Naive thymus-derived CD4-positive, alpha-beta T cell (primary cell): ENCODE results near the gene FNDC3B. TPM values are rescaled to one million over a fixed set of nuclear protein-coding genes. Genes with fewer than 3 reads are reported as not detected.
A peak's percentile ranks its signal among the peaks of the same experiment; 100 is the strongest.

ENCODE experiments used
- ATAC-seq: fragments of 150-1000 bp; cut with Tn5 transposase; 2 replicates; pipeline ENCODE4 v1.10.0; 2021; ENCODE audit warnings: mild to moderate bottlenecking, moderate library complexity
- CTCF ChIA-PET: fragments of 350-600 bp; sonication (Branson Sonifier 250); formaldehyde crosslinking; loops from one replicate; lab custom pipeline; 2021; ENCODE audit warnings: antibody characterized with exemption; lab: Charles Lee
- POLR2A ChIA-PET: fragments of 350-600 bp; sonication (Branson Sonifier 250); formaldehyde crosslinking; loops from one replicate; lab custom pipeline; 2021; ENCODE audit warnings: antibody characterized with exemption, inconsistent platforms; lab: Charles Lee
- DNase-seq, 9 donors: peaks; one replicate each; pipeline versions ENCODE4 v3.0.0 to v3.0.0-alpha.2; 2020 to 2022; ENCODE audit warnings: mixed read lengths in 1 of 9
- H3K27ac ChIP-seq: one replicate; pipeline ENCODE4 v1.7.0; 2013; ENCODE audit warnings: mild to moderate bottlenecking, low read depth, low read length, moderate library complexity
- H3K27me3 ChIP-seq, 2 donors: one replicate each; pipeline ENCODE4 v1.7.0; 2013; ENCODE audit warnings: low read length in 2 of 2, mild to moderate bottlenecking in 2 of 2, moderate library complexity in 2 of 2; ENCODE audit not compliant: control insufficient read depth in 2 of 2, insufficient read depth in 2 of 2
- H3K36me3 ChIP-seq, 3 experiments: 1 replicate in 2 of 3; 2 replicates in 1 of 3; pipeline ENCODE4 v1.7.0; 2013; ENCODE audit warnings: low read length in 3 of 3, mild to moderate bottlenecking in 3 of 3, moderate library complexity in 1 of 3; ENCODE audit not compliant: insufficient read depth in 3 of 3, control insufficient read depth in 2 of 3
- H3K4me1 ChIP-seq, 2 donors: one replicate each; pipeline ENCODE4 v1.7.0; 2013; ENCODE audit warnings: low read length in 2 of 2, mild to moderate bottlenecking in 2 of 2, moderate library complexity in 1 of 2; ENCODE audit not compliant: control insufficient read depth in 2 of 2, insufficient read depth in 2 of 2
- H3K4me3 ChIP-seq: 2 replicates; pipeline ENCODE4 v1.7.0; 2013; ENCODE audit warnings: mild to moderate bottlenecking, low read length
- H3K9me3 ChIP-seq, 3 experiments: 1 replicate in 2 of 3; 2 replicates in 1 of 3; pipeline ENCODE4 v1.7.0; 2013; ENCODE audit warnings: low read length in 3 of 3; ENCODE audit not compliant: control insufficient read depth in 2 of 3
- H3K27ac Mint-ChIP-seq, 9 donors: one replicate each; pipeline ENCODE4 v1.8.0; 2020 to 2022; ENCODE audit warnings: mixed read lengths in 9 of 9, mild to moderate bottlenecking in 8 of 9, moderate library complexity in 5 of 9, inconsistent platforms in 2 of 9
- H3K27me3 Mint-ChIP-seq, 5 donors: one replicate each; pipeline ENCODE4 v1.8.0; 2021 to 2022; ENCODE audit warnings: mixed read lengths in 5 of 5, mild to moderate bottlenecking in 1 of 5
- H3K36me3 Mint-ChIP-seq, 5 donors: one replicate each; pipeline ENCODE4 v1.8.0; 2020 to 2022; ENCODE audit warnings: mixed read lengths in 5 of 5, mild to moderate bottlenecking in 3 of 5, inconsistent platforms in 1 of 5
- H3K4me1 Mint-ChIP-seq, 7 donors: one replicate each; pipeline ENCODE4 v1.8.0; 2020 to 2022; ENCODE audit warnings: mixed read lengths in 7 of 7, mild to moderate bottlenecking in 3 of 7, inconsistent platforms in 1 of 7
- H3K4me3 Mint-ChIP-seq, 10 donors: one replicate each; pipeline ENCODE4 v1.8.0; 2020 to 2022; ENCODE audit warnings: mild to moderate bottlenecking in 10 of 10, mixed read lengths in 10 of 10, moderate library complexity in 6 of 10, inconsistent platforms in 2 of 10
- H3K9me3 Mint-ChIP-seq, 11 donors: one replicate each; pipeline ENCODE4 v1.8.0; 2020 to 2022; ENCODE audit warnings: mixed read lengths in 11 of 11, mild to moderate bottlenecking in 4 of 11, inconsistent platforms in 1 of 11, moderate library complexity in 1 of 11
- intact Hi-C, 2 donors: fragments of 100-400 bp; cut with micrococcal nuclease; formaldehyde crosslinking; loops; one replicate each; pipeline ENCODE4 v1.15.1; 2023
- polyA plus RNA-seq, 2 donors: library from polyadenylated mRNA; unstranded; fragments of 300-500 nt; fragmentation: Illumina TruSeq; gene quantifications; one replicate each; pipeline ENCODE4 v1.2.3, GENCODE V29; 2021
- total RNA-seq, 6 experiments: library from RNA in 5 of 6; stranded (reverse) in 5 of 6; gene quantifications; 1 replicate in 5 of 6; 2 replicates in 1 of 6; pipeline ENCODE4 v1.2.3 and lab custom pipeline; 2021 to 2026

The FNDC3B gene
- total and polyA plus RNA-seq, 7 experiments from 2014 or later, result 8.6 to 78.6 (median 25.6) TPM

DNA sequence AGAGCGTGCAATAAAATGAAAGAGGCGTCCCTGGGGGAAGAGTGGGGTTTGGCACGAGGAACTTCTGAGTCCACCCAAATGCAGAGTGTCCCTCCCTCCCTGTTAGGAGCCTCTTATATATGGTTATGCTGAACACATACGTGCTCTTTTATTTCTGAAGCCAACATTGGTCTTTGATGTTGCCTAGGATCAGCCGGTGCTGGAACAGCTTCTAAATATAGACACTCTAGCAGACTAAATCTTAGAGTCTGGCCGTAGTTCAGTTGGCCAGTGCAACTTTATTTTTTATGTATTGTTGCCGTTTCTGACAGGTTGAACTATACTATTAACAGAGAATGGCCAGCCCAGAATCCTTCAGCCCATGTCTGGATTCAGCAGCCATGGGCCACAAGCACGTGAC, 280.2 kb downstream of the FNDC3B start:
- DNase-seq, result no peak
- H3K27me3 ChIP-seq, result no peaks in the 10 kb centered on the region
- H3K27ac Mint-ChIP-seq, result peak overlapping the region in 3 of 9 donors; percentile 30 to 67 (median 59)
- no peak overlapping the region for H3K4me3 ChIP-seq
- peaks cover 0 to 45% (median 12%) of the 10 kb centered on the region in 5 donors for H3K36me3 Mint-ChIP-seq
- H3K9me3 Mint-ChIP-seq, result peaks cover 0 to 1% (median 0%) of the 10 kb centered on the region in 11 donors
- peaks cover 0 to 12% (median 0%) of the 10 kb centered on the region in 3 experiments for H3K36me3 ChIP-seq
- intact Hi-C loops, result no loop called here
- H3K27me3 Mint-ChIP-seq, result no peaks in the 10 kb centered on the region
- ChIA-PET POLR2A (no interaction called here), CTCF (interaction anchor here (2.1 kb wide), 1 partner anchor 13 kb away, joined by 8 read pairs; no protein-coding TSS in a partner anchor)
- no peak overlapping the region for H3K4me3 Mint-ChIP-seq
- H3K9me3 ChIP-seq, result no peaks in the 10 kb centered on the region
- no peak overlapping the region for H3K27ac ChIP-seq
- peaks cover 0 to 29% (median 0%) of the 10 kb centered on the region in 7 donors for H3K4me1 Mint-ChIP-seq
- ATAC-seq, result no peak
- no peaks in the 10 kb centered on the region for H3K4me1 ChIP-seq

DNA sequence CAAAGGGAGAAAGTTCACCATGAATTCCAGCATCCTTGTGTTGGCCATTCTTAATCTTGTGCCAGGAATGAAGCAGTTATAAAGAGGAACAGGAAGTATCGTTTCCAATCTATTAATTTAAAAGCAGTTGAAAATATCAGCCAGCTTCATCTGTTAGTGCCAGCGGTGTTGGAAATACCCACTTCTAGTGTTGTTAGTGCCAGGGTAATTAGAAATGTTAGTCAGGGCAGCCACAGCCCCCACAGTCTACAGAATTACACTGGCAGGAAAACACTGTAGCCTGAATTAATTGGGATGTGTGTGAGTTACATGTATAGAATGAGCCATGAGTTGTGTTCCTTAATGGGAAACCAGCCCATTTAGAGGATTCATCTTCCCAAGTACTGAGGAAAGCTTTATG, 281.1 kb downstream of the FNDC3B start:
- ATAC-seq (no peak), DNase-seq (no peak)
- Histone ChIP-seq H3K36me3 (peaks cover 0 to 17% (median 0%) of the 10 kb centered on the region in 3 experiments), H3K4me1 (no peaks in the 10 kb centered on the region), H3K4me3 (no peak overlapping the region), H3K27ac (no peak overlapping the region), H3K27me3 (no peaks in the 10 kb centered on the region), H3K9me3 (no peaks in the 10 kb centered on the region)
- no peaks in the 10 kb centered on the region for H3K27me3 Mint-ChIP-seq
- peaks cover 4 to 48% (median 15%) of the 10 kb centered on the region in 5 donors for H3K36me3 Mint-ChIP-seq
- H3K9me3 Mint-ChIP-seq, result peaks cover 0 to 1% (median 0%) of the 10 kb centered on the region in 11 donors
- ChIA-PET CTCF (no interaction called here), POLR2A (no interaction called here)
- no peak overlapping the region for H3K4me3 Mint-ChIP-seq
- H3K27ac Mint-ChIP-seq, result no peak overlapping the region
- peaks cover 0 to 26% (median 0%) of the 10 kb centered on the region in 7 donors for H3K4me1 Mint-ChIP-seq
- intact Hi-C loops, result no loop called here

DNA sequence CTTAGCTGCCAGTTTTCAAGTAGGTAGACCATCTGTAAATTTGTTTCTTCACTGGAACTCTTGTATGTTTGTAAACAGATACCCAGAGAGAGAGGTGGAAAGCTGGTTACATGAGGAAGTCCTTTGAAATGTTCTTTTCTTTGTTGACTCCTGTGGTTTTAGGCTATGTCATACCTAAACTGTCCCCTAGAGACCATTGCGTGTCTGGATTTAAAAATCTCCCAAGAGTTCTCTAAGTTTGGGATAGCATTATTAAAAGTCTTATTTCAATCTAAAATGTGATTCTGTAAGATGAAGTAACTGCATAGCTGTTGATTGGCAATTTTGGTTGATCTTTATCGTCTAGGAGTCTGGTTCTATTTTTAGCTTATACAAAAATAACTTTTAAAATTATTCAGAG, 281.7 kb downstream of the FNDC3B start:
- no peak for ATAC-seq
- peaks cover 0 to 23% (median 0%) of the 10 kb centered on the region in 7 donors for H3K4me1 Mint-ChIP-seq
- peaks cover 0 to 1% (median 0%) of the 10 kb centered on the region in 11 donors for H3K9me3 Mint-ChIP-seq
- ChIA-PET CTCF (no interaction called here), POLR2A (no interaction called here)
- Histone ChIP-seq H3K9me3 (no peaks in the 10 kb centered on the region), H3K27me3 (no peaks in the 10 kb centered on the region), H3K4me3 (no peak overlapping the region), H3K27ac (no peak overlapping the region), H3K36me3 (peaks cover 0 to 17% (median 0%) of the 10 kb centered on the region in 3 experiments), H3K4me1 (no peaks in the 10 kb centered on the region)
- no peak for DNase-seq
- intact Hi-C loops, result no loop called here
- H3K27ac Mint-ChIP-seq, result peak overlapping the region in 1 of 9 donors; percentile 12
- H3K4me3 Mint-ChIP-seq, result no peak overlapping the region
- H3K27me3 Mint-ChIP-seq, result no peaks in the 10 kb centered on the region
- H3K36me3 Mint-ChIP-seq, result peaks cover 6 to 49% (median 15%) of the 10 kb centered on the region in 5 donors

DNA sequence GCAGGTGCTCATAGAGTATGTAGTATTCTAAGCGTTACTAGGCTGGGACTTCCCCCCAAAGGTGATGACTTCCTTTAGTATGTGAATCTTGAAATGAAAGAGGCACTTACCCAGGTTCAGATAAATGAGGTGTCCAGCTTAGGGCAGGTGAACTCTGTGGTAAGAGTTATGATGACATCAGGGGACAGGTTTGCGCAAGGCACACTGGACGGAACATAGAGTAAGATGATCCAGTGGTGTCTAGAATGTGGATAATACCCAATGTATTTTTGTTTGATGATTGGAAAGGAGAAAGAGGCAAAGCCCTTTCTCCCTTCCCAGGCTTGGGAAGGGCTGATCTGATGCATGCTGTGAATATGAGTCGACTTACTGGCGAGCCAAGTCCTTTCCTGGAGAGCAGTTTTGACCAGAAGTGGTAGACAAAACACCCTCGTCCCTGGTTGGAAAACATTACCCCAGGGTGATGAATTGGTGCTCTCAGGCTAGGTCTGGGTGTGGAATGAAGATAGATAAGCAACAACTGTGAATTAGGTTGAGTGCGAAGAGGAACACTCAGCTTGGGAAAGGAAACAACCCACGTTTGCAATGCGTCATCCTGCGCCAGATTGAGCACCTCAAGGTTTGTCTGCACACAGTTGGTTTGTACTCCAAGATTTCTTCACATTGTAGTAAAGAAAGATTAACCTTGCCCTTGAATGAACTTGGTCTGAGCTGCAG, 284.7 kb downstream of the FNDC3B start:
- H3K36me3 Mint-ChIP-seq, result peaks cover 10 to 38% (median 14%) of the 10 kb centered on the region in 5 donors
- ATAC-seq (no peak), DNase-seq (no peak)
- no peaks in the 10 kb centered on the region for H3K27me3 Mint-ChIP-seq
- H3K4me3 Mint-ChIP-seq, result no peak overlapping the region
- Histone ChIP-seq H3K4me1 (no peaks in the 10 kb centered on the region), H3K4me3 (no peak overlapping the region), H3K9me3 (no peaks in the 10 kb centered on the region), H3K27me3 (no peaks in the 10 kb centered on the region), H3K36me3 (peaks cover 0 to 17% (median 0%) of the 10 kb centered on the region in 3 experiments), H3K27ac (no peak overlapping the region)
- CTCF ChIA-PET, result interaction anchor here (1.5 kb wide), 1 partner anchor 17 kb away, joined by 3 read pairs; no protein-coding TSS in a partner anchor
- peaks cover 0 to 1% (median 0%) of the 10 kb centered on the region in 11 donors for H3K9me3 Mint-ChIP-seq
- POLR2A ChIA-PET, result interaction anchor here (0.7 kb wide), 1 partner anchor 1308 kb away, joined by 3 read pairs; no protein-coding TSS in a partner anchor
- H3K4me1 Mint-ChIP-seq, result peaks cover 0 to 13% (median 0%) of the 10 kb centered on the region in 7 donors
- intact Hi-C loops, result no loop called here
- peak overlapping the region in 2 of 9 donors; percentile 12 to 44 for H3K27ac Mint-ChIP-seq

DNA sequence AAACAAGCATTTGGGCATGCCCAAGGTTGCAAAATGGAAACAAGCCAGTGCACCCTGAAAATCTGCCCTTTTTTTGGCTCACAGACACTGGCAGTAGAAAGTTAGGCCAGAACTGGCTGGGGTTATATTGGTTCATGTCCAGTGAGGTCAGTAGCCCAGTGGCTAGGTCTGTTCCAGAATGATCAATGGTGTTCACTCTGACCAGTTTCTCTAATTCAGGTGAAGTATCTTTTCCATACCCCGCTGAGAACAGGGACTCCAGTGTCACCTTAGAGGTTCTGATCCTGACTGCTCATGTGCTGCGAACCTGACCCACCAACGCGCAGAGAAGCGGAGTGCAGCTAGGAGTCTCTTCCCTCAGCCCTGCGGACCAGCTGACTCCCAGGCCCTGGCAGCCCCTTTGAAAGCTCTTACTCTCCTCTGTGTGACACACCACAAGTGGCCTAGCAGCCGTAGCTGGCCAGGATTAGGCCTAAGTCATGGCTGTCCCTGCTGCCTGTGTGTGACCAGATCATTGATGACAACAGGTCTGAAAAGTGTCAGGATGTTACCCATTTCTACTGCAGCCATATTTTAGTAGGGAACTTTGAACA, 285.3 kb downstream of the FNDC3B start:
- ATAC-seq (no peak), DNase-seq (no peak)
- peaks cover 0 to 13% (median 0%) of the 10 kb centered on the region in 3 experiments for H3K36me3 ChIP-seq
- intact Hi-C loops, result no loop called here
- no peak overlapping the region for H3K4me3 ChIP-seq
- H3K27me3 Mint-ChIP-seq, result no peaks in the 10 kb centered on the region
- peaks cover 9 to 31% (median 14%) of the 10 kb centered on the region in 5 donors for H3K36me3 Mint-ChIP-seq
- no peaks in the 10 kb centered on the region for H3K4me1 ChIP-seq
- peaks cover 0 to 13% (median 0%) of the 10 kb centered on the region in 7 donors for H3K4me1 Mint-ChIP-seq
- no peak overlapping the region for H3K27ac ChIP-seq
- ChIA-PET POLR2A (no interaction called here), CTCF (interaction anchor here (1.5 kb wide), 1 partner anchor 18 kb away, joined by 3 read pairs; no protein-coding TSS in a partner anchor)
- H3K9me3 Mint-ChIP-seq, result peaks cover 0 to 1% (median 0%) of the 10 kb centered on the region in 11 donors
- H3K4me3 Mint-ChIP-seq, result no peak overlapping the region
- H3K27ac Mint-ChIP-seq, result no peak overlapping the region
- H3K27me3 ChIP-seq, result no peaks in the 10 kb centered on the region
- H3K9me3 ChIP-seq, result no peaks in the 10 kb centered on the region

DNA sequence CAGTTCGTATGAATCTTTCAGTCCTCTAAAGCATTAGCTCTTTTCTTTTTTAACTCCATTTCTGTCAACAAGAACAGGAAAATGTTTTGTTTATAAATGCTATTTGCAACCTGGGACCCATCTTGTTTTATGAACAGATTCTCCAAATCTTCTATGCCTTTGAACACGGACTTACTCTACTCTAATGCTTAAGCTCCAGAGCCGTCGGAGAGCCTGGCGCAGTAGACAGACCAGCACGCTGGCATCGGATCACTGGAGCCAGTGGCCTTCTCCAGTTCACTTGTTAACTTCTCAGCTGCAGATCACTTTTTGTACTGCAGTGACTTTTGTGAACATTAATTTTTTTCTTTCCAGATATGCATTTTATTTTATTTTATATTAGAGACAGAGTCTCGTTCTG, 286.1 kb downstream of the FNDC3B start:
- no peak overlapping the region for H3K4me3 ChIP-seq
- ChIA-PET CTCF (interaction anchor here (1.5 kb wide), 1 partner anchor 19 kb away, joined by 3 read pairs; no protein-coding TSS in a partner anchor), POLR2A (no interaction called here)
- Mint-ChIP-seq H3K9me3 (no peaks in the 10 kb centered on the region), H3K4me3 (no peak overlapping the region), H3K27me3 (no peaks in the 10 kb centered on the region), H3K4me1 (peaks cover 0 to 13% (median 0%) of the 10 kb centered on the region in 7 donors), H3K27ac (peak overlapping the region in 1 of 9 donors; percentile 71), H3K36me3 (peaks cover 6 to 30% (median 14%) of the 10 kb centered on the region in 5 donors)
- H3K9me3 ChIP-seq, result no peaks in the 10 kb centered on the region
- intact Hi-C loops, result no loop called here
- H3K27me3 ChIP-seq, result no peaks in the 10 kb centered on the region
- peaks cover 0 to 17% (median 0%) of the 10 kb centered on the region in 3 experiments for H3K36me3 ChIP-seq
- no peaks in the 10 kb centered on the region for H3K4me1 ChIP-seq
- ATAC-seq (no peak), DNase-seq (no peak)
- H3K27ac ChIP-seq, result no peak overlapping the region
